ENCODE measurements around the gene ITGAD. TPM values are rescaled to one million over a fixed set of nuclear protein-coding genes. Genes with fewer than 3 reads are reported as not detected.
A peak's percentile ranks its signal among the peaks of the same experiment; 100 is the strongest.

The ITGAD gene
- total and polyA plus RNA-seq, 2 of the 4 experiments (the other 2 are of a cell fraction), result not detected

GRCh38 chr16:31395647-31396046 lies 2.5 kb downstream of the ITGAD start:
- H4K91ac ChIP-seq (ENCODE audit: insufficient read depth, low read depth, low read length), result no peak overlapping the region
- no peak overlapping the region for H3K9ac ChIP-seq (ENCODE audit: low read depth, low read length)
- ATAC-seq (ENCODE audit: low read depth), result no peak
- no peak overlapping the region for H4K8ac ChIP-seq (ENCODE audit: low read depth in 2 of 2, low read length in 2 of 2)
- H3K4me2 ChIP-seq (ENCODE audit: low read depth, low read length), result no peak overlapping the region
- ChIA-PET POLR2A (ENCODE audit: unreplicated experiment) (no interaction called here), CTCF (no interaction called here)
- H3K23ac ChIP-seq (ENCODE audit: low read depth, low read length), result no peak overlapping the region
- H3K36me3 ChIP-seq (ENCODE audit: control insufficient read depth, insufficient read depth, low read length), result no peaks in the 10 kb centered on the region
- intact Hi-C loops (cut with micrococcal nuclease) (loop anchor here (10.0 kb wide), 1 partner anchor 91 kb away; no protein-coding TSS in a partner anchor), dilution Hi-C loops (cut with HindIII; ENCODE audit: low sequenced_read_pairs, unreplicated experiment) (no loop called here), in situ Hi-C loops (cut with MboI; ENCODE audit: low sequenced_read_pairs) (no loop called here)
- H3K4me3 ChIP-seq (ENCODE audit: insufficient read depth, low read depth, low read length), result no peak overlapping the region
- DNase-seq, result no peak
- no peak overlapping the region for H3K14ac ChIP-seq (replicated peaks; ENCODE audit: low read depth, low read length)
- peak overlapping the region; percentile 24 for H2AK9ac ChIP-seq (replicated peaks; ENCODE audit: low read depth, low read length, poor library complexity)
- H3K56ac ChIP-seq (ENCODE audit: extremely low read depth, insufficient read depth, low read length), result no peak overlapping the region
- no peaks in the 10 kb centered on the region for H3K4me1 ChIP-seq (ENCODE audit: control insufficient read depth, insufficient read depth, low read length)
- no peak overlapping the region for H4K5ac ChIP-seq (ENCODE audit: low read depth, low read length)
- no peak overlapping the region for H3K4ac ChIP-seq (ENCODE audit: low read depth, low read length)
- H2BK120ac ChIP-seq (ENCODE audit: low read depth, low read length), result no peak overlapping the region
- H3K27me3 ChIP-seq (ENCODE audit: control insufficient read depth, insufficient read depth, low read length), result no peaks in the 10 kb centered on the region; the same call in 1 of the 2 replicates
- H3K9me3 ChIP-seq (ENCODE audit: control insufficient read depth, insufficient read depth, low read length), result no peaks in the 10 kb centered on the region; the same call in 1 of the 2 replicates
- no TSS peak for BruUV-seq (replicated peaks)
- no peak overlapping the region for H2BK15ac ChIP-seq (ENCODE audit: low read depth, low read length)
- WGBS, 2 experiments (ENCODE audit: extremely low coverage in 2 of 2, insufficient read length in 1 of 2), result no CpG with 5 or more reads among the region's 6 CpGs
- H3K79me1 ChIP-seq (ENCODE audit: low read depth in 1 of 2, low read length in 2 of 2), result no peaks in the 10 kb centered on the region
- no peaks in the 10 kb centered on the region for H3K9me1 ChIP-seq (ENCODE audit: insufficient read depth, low read length)
- no peak overlapping the region for H2BK5ac ChIP-seq (ENCODE audit: low read depth, low read length, poor library complexity, severe bottlenecking)
- H2BK20ac ChIP-seq (ENCODE audit: low read depth, low read length), result no peak overlapping the region
- H3K27ac ChIP-seq (ENCODE audit: insufficient read depth, low read length), result no peak overlapping the region
- no peaks in the 10 kb centered on the region for H4K20me1 ChIP-seq (ENCODE audit: insufficient read depth, low read length)
- no peak for TF ChIP-seq CHD1 (IDR thresholded peaks at IDR 0.05; ENCODE audit: low read depth, low read length)
- TF ChIP-seq SMC3 (IDR thresholded peaks at IDR 0.05; ENCODE audit: low read depth, low read length), result no peak
- no peak for TF ChIP-seq NFE2L2 (IDR thresholded peaks at IDR 0.05; ENCODE audit: low read depth, low read length)
- no peak for TF ChIP-seq ELK1 (IDR thresholded peaks at IDR 0.05; ENCODE audit: borderline replicate concordance, low read depth, low read length)
- no peak for TF ChIP-seq MAZ (IDR thresholded peaks at IDR 0.05; ENCODE audit: borderline replicate concordance, low read depth, low read length)
- TF ChIP-seq RCOR1 (IDR thresholded peaks at IDR 0.05; ENCODE audit: insufficient replicate concordance, low read length), result no peak
- no peak for TF ChIP-seq CEBPB (IDR thresholded peaks at IDR 0.05; ENCODE audit: low read depth, low read length)
- H2AK5ac ChIP-seq (ENCODE audit: low read depth, low read length), result no peak overlapping the region
- H2AFZ ChIP-seq (replicated peaks; ENCODE audit: low read length, poor library complexity), result no peak overlapping the region
- H3K18ac ChIP-seq (ENCODE audit: low read depth, low read length), result no peak overlapping the region
